GM19372 (cell line): ENCODE results near the gene CD80.
"Not testable (repeated sequence)": the region's sequence is repeated elsewhere in the genome, so short reads cannot be mapped to it uniquely, and the experiment has no call there.

Experiments used
- ATAC-seq: cut with Tn5 transposase; IDR thresholded peaks from one replicate; pipeline ENCODE4 v1.9.1; 2021; ENCODE audit warnings: mild to moderate bottlenecking, low read depth, moderate library complexity; ENCODE audit not compliant: unreplicated experiment

Gene CD80

DNA sequence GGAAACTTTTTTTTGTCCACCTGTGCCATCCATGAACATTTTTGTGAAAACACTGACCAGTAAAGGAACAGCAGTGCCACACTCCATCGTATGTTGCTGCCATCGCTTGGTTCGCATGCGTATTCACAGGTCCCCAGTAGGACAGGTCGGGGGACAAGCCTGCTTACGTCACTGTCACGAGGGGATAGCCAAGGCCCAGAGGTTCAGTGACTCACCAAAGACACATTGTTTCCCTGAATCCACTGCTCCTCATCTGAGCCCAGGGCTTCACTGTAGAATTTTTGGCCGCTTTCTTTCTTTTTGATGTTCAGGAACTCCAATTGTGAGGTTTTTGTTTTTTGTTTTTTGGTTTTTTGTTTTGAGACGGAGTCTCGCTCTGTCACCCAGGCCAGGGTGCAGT is 25.8 kb upstream of the CD80 start:
- ATAC-seq = no peak

DNA sequence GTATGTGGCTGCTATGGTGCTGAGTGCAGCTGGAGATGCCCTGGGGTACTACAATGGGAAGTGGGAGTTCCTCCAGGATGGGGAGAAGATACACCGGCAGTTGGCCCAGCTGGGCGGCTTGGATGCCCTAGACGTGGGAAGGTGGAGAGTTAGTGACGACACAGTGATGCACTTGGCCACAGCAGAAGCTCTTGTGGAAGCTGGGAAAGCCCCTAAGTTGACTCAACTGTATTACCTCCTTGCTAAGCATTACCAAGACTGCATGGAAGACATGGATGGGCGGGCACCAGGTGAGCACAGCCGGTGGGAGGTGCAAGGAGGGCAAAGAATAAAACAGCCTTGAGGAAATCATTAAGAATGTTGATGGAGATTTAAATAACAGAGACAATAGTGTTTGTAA is 22.8 kb upstream of the CD80 start:
- no peak for ATAC-seq

DNA sequence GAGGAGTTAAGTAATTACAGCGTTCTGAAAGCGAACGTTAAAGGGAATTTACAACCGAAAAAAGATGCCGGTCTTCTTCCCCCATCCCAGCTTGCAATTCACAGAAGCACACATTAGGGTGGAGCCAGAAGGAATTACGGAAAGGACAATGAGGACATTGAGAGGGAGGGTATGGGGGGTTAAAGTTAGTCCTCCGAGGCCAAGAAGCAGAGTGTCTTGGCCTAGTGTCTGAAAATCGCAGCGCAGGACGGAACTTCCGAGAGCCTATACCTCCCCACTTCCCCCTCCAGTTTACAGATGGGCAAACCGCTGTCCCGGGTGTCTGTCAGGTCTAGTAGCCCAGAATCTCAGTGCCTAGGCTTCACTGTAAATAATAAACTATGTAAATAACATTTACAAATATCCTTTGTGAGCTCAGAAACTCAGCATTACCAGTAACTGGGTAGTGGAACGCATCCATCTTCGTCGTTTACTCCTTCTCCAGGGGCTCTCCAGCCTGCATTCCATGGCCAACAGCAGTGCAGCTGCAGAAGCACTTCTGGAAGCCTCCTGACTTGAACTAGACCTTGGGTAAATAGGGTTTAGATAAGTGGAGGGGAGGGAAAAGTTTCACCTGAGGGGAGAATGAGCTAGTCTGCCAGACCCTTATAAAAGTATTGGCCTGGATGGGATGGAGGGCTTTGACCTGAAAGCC is 20.8 kb upstream of the CD80 start:
- peak; percentile 67 for ATAC-seq

DNA sequence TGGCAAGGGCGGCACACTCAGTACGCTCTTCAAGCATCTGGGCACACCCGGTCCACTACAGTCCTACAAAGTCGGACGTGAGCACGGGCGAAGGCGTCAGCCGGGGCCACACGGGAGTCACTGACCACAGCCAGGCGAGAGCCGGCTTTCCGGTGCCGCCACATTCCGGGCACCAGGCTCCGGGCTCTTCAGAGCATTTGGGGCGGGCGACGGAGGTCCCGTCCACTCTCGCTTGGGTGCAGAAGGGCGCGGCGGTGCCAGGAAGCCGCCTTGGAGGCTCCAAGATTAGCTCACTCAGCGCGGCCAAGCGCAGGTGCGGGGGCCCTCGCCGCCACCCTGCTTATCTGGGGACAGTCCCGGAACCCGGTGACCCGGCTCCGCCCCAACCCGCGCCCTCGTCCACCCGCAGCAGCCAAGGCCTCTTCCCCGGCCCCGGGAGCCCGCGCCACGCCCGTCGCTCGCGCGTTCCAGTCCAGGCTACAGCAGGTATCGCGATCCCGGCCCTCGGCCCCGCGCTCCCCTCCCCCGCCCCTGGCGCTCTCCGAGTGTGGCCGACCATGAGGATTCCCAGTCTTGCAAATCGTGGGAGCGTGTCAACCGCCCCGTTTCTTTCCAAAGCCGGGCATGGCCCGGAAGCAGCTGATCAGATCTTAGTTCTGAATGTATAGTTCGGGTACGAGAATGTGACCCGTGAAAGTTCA is 20.1 kb upstream of the CD80 start, which contains the start of gene ADPRH:
Gene ADPRH, plus strand, starts transcription at position 127 of the 701 bp plus-strand sequence. CDS start 2,678 bp downstream, outside the sequence.
- ATAC-seq = peak; percentile 61

DNA sequence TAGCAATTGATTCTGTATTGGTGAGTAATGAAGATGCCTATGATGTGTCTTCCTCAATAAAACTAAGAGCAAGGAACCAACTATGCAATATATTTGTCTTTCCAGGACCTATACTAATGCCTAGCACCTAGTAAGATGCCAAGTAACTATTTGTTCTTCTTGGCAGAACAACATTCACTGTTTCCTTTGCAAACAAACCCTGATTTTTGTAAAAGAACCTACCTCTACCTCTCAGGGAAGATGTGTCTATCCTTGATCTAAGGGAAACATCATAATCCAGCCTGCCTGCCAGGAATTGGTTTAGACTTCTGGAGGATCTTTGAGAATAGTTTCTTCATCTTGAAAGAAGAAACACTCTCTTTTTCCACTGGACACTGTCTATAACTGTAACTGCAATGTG is 16.1 kb upstream of the CD80 start:
- ATAC-seq = no peak

DNA sequence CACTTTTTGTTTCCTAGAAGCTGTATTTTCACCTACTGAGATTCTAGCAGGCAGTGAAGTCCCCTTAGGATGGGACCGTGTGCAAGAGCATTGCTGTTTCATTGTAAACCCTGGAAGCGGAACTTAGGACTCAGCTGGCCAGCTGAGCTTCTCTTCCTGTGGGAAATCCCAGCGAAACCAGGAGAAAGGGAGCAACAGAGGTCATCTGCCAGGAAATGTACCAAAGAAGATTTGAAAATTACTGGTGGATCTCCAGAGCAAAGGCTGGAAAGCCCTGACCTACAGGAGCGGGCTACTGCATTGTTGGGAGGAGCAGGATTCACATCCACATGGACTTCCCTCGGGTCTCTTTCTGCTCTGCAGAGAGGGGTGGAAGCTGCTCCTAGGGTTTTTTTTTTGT is 12.3 kb upstream of the CD80 start:
- no peak for ATAC-seq

DNA sequence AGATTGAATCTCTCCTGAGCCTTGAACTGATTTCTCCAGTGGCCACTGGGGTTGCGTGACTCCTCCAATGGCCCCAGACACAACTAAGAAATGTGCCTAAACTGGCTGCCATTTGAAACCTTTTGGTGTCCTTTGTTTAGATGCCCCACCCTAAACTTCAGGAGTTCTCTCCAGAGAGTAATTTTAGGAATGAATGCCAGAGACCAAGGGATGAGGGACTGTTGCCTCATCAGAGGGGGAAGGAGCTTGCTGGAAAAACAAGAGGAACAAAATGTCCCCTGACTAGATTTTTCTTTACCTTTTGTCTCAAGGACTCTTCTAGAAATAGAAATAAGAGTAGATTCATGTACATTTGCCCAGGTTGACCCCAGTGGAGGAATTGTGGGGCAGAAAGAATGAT is 11.8 kb upstream of the CD80 start:
- no peak for ATAC-seq

DNA sequence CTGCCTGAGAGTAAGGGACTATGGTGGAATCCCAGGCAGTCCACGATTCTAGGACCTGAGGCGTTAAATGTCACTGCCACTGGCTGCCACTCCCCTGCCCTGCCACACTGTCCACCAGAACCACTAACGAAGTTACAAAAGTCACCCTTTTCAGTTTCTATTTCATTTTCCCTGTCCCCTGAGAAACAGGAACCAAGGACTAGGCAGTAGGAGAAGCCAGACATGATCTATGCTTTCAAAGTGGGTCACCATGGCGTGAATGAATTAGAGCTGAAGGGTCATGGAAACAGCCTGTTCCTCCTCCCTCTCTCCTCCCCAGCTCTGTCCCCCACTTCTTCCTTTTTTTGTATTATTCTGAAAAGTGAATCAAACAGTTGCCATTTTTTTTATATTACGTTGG is 10.8 kb upstream of the CD80 start:
- ATAC-seq = no peak

DNA sequence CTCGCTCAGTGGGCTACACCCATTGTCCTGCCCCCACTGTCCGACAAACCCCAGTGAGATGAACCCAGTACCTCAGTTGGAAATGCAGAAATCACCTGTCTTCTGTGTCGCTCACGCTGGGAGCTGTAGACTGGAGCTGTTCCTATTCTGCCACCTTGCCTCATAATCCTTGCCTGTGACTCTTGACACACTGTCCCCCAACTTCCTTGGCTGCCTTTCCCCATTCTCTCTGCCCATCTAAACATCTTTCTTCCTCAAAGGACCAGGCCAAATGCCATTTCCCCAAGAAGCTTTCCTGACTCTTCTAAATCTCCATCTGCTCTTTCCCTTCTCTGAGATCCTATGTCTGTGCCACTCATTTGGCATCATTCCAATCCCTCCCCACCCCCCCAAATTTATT is 9.7 kb upstream of the CD80 start:
- no peak for ATAC-seq

DNA sequence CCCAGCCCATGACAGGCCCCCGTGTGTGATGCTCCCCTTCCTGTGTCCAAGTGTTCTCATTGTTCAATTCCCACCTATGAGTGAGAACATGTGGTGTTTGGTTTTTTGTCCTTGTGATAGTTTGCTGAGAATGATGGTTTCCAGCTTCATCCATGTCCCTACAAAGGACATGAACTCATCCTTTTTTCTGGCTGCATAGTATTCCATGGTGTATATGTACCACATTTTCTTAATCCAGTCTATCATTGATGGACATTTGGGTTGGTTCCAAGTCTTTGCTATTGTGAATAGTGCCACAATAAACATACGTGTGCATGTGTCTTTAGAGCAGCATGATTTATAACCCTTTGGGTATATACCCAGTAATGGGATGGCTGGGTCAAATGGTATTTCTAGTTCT is 3.9 kb upstream of the CD80 start:
- not testable (repeated sequence) for ATAC-seq

DNA sequence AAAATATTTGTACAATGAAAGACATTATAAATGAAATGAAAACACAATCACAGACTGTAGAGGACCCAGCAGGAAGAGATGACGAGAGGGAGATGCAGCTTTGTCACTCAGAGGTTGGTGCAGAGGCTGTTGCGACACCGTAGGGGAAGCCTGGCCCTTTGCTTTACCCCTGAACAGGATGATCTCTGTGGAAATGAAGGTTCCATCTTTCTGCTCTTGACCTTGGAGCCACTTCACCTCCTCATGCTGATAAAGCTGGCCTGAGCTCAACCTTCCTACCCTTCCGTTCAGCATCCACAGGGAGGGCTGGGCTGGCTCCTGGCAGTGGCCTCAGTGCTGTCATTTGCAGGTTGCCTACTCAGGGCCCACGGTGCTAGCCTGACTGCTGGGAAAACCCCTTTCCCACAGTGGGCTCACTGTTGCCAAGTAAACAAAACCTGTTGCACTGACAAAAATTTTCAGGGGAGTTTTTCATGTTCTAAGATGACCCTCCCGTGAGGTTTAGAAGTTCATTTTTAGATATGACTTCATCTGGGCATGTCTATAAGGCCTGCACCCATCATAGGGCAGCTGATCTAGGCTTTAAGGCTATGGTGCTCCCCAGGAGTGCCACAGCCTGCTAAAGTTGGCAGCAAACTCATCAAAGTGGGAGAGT is 3.0 kb upstream of the CD80 start:
- peak; percentile 67 for ATAC-seq

DNA sequence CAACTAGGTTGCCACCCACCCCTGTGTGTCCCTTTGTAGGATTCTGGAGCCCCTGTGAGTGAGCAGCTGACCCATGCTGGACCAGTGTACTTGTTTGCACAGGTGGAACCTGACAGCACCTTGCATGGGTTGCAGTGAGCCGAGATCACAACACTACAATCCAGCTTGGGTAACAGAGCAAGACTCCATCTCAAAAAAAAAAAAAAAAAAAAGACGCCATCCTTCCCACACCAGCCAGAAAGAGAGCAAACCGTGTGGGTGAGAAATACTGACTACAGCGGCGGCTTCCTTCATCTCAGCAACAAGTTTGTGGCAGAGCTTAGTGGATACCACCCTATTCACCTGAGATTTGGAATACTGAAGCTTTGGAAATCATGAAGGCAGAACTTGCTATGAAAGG is 746 bp upstream of the CD80 start:
- ATAC-seq = no peak

DNA sequence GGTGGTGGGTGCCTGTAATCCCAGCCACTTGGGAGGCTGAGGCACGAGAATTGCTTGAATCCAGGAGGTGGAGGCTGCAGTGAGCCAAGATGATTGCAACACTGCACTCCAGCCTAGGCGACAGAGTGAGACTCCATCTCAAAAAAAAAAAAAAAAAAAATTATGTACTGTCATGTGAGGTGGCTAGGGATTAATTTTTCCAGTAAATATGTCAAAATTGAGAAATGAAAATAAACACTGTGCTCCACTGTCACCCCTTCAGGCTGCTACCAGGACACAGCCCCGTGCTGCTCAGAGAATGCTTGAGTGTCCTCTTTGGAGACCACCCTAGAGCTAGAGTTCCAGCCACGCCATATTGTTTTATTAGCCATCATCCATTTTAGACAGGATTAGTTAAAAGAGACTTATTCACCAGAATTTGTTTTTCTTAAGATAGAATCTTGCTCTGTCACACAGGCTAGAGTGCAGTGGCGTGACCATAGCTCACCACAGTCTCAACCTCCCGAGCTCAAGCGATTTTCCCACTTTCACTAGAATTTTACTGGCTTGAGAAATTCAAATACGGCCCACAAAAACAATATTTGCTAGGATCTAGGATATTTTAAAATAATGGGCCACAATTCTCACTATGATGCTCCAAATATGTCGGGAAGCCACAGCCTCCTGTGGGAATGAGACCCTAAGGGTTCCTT is 642 bp downstream of the CD80 start:
- ATAC-seq = no peak

DNA sequence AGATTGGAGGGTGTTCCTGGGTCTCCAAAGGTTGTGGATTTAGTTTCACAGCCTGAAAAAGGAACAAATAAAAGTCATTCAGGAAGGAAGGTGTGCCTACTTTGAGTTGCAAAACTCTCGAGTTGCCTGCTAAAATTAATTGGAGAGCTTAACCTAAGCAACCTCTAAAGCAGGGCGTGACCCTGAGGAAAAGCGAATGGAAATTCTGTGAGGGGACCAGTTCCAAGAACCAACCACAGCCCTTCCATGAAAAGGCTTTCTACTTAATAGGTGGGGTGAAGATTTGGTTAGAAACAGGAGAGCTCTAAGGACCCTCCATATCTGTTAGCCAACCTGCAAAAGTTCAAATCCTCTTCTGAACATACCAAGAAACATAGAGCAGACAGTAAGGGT is 1.5 kb downstream of the CD80 start:
- ATAC-seq = no peak

DNA sequence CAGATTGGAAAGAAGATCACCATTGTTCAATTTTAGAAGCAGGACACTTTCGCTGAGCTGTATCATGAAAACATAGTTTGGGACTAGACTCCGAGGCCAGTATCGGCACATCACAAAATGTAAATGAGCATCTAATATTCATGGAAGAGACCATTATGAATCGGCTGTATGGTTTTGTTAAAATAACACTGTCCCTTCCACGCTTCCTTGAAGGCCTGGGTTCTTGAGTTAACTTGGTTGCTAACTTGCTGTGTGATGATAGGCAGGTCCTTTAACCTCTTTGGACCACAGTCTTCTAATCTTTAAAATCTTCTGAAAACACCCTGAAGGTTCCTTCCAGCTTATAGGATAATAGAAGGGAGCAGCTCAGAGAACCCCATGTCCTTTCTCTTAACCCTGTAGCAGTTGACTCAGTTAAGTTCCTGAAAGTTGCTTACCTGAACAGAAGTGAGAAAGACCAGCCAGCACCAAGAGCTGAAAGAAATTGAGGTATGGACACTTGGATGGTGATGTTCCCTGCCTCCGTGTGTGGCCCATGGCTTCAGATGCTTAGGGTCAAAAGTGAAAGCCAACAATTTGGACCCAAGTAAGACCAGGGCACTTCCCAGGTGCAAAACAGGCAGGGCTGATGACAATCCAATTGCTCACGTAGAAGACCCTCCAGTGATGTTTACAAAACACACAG is 2.1 kb downstream of the CD80 start:
- no peak for ATAC-seq

DNA sequence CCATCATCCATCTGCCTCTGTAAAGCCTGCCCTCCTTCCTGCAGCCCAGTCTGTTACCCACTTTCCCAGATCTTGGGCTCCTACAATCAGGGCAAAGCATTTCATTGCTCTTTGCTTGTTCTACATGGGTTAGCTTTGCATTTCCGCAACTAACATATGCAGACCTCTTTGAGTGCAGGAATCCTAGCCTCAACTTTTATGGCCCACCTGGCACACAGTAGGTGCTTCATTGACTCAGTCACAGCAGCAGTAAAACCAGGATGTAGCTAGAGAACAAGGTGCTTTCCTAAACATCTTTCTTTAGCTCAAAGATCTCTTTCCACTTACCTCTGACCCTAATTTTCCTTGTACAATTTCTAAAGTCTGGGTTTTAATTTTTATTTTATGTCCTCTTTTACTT is 3.5 kb downstream of the CD80 start:
- no peak for ATAC-seq

DNA sequence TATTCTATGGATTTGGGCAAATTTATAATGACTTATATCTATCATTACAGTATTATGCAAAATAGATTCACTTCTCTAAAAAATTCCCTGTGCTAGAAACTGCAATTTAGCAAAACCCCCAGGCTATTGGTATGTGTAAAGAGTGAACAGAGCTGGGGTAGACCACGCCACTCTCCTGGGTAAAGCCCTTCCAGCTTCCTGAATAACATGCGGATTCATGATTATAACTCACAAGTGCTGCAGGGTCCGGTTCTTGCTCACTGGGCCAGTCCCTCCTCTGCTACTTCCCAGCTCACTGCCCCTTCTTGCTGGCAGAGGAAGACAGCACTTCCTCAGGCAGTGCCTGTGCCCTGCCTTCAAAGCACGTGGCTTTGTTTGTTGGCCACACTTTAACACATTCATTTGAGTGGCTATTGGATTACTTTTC is 4.1 kb downstream of the CD80 start:
- ATAC-seq = no peak

DNA sequence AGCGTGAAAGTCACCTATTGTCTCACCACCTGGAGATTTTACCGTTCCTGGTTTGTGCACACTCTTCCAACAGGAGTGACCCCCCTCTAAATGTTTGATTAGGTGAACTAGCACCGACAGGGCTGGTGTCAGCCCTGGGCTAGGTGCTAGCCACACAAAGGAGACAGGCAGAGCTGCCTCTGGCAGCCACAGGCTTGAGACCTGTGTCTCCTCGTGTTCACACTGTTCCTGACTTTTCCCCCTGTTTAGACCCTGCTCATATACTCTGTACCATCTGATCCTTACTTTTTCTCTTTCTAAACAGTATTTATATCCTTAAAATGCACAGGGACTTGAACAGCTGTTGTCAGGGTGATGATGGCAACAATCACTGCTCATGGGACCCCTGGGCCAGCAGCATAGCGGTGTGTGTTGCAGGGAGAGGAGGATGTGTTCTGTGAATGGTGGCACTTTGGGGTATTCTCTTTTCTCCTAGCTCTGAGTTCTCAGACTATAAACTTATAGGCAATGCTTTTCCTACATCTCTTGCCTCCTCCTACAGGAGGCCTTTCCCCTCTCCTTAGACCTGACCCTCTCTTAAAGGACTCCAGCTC is 5.5 kb downstream of the CD80 start:
- ATAC-seq = no peak

DNA sequence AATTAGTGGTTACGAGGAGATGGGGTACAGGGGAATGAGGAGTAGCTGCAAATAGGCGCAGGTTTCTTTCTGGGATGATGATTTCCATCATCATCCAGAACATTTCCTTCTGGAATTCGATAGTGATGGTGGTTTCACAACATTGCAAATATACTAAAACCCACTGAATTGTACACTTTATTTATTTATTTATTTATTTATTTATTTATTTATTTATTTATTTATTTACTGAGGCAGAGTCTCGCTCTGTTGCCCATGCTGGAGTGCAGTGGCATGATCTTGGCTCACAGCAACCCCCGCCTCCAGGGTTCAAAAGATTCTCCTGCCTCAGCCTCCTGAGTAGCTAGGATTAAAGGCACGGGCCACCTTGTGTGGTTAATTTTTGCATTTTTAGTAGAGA is 6.5 kb downstream of the CD80 start:
- not testable (repeated sequence) for ATAC-seq

DNA sequence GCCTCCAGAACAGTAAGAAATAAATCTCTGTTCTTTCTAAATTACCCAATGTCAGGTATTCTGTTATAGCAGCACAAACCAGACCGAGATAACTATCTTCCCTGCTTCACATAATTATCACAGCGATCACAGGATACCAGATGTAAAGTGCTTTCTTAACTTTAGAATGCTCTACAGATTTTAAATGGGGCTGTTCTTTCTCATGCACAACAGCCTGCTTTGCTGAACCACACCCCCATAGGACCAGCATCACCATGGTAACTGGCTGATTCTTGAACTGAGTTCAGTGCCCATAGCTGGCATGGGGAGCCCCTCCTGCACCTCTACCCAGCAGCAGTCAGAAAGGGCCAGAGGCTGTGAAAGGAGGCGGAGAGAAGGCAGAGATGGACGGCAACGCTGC is 7.8 kb downstream of the CD80 start:
- no peak for ATAC-seq
